GM19372 (cell line): ENCODE data around the gene SBF2.
A peak's percentile ranks its signal among the peaks of the same experiment; 100 is the strongest.

Source experiments
- ATAC-seq: cut with Tn5 transposase; IDR thresholded peaks from one replicate; pipeline ENCODE4 v1.9.1; 2021; ENCODE audit warnings: mild to moderate bottlenecking, low read depth, moderate library complexity; ENCODE audit not compliant: unreplicated experiment

SBF2 gene

GRCh38 chr11:10302744-10303557 is 8.9 kb upstream of the SBF2 start:
- ATAC-seq = no peak

GRCh38 chr11:10302359-10302743 is 8.3 kb upstream of the SBF2 start:
- ATAC-seq = no peak

- no peak for ATAC-seq
Observed at GRCh38 chr11:10301656-10302358, 7.8 kb upstream of the SBF2 start.

GRCh38 chr11:10298342-10298741 is 4.3 kb upstream of the SBF2 start:
- ATAC-seq = peak; percentile 87

GRCh38 chr11:10295064-10295901 is 1.3 kb upstream of the SBF2 start:
- no peak for ATAC-seq

GRCh38 chr11:10294290-10294953 is 403 bp upstream of the SBF2 start:
- ATAC-seq = no peak

GRCh38 chr11:10291801-10292638 is 2.0 kb downstream of the SBF2 start:
- ATAC-seq = no peak

- no peak for ATAC-seq
Observed at GRCh38 chr11:10289765-10290380, 4.1 kb downstream of the SBF2 start.

GRCh38 chr11:10288881-10289764 is 4.9 kb downstream of the SBF2 start:
- no peak for ATAC-seq

- no peak for ATAC-seq
Observed at GRCh38 chr11:10287766-10288715, 6.0 kb downstream of the SBF2 start.

- ATAC-seq = no peak
Observed at GRCh38 chr11:10287140-10287539, 6.9 kb downstream of the SBF2 start.

- ATAC-seq = no peak
Observed at GRCh38 chr11:10285148-10285802, 8.7 kb downstream of the SBF2 start.

- no peak for ATAC-seq
Observed at GRCh38 chr11:10283991-10284390, 10.0 kb downstream of the SBF2 start.

- ATAC-seq = no peak
Observed at GRCh38 chr11:10282117-10282516, 11.9 kb downstream of the SBF2 start.

GRCh38 chr11:10275714-10276113 is 18.3 kb downstream of the SBF2 start:
- ATAC-seq = no peak

GRCh38 chr11:10274726-10275125 is 19.3 kb downstream of the SBF2 start:
- ATAC-seq = no peak

GRCh38 chr11:10273738-10274137 is 20.3 kb downstream of the SBF2 start:
- ATAC-seq = no peak
